GM23338 (cell line): Measurements from ENCODE around the gene CELSR1. TPM values are rescaled to one million over a fixed set of nuclear protein-coding genes. Genes with fewer than 3 reads are reported as not detected.
"Not testable (repeated sequence)": the region's sequence is repeated elsewhere in the genome, so short reads cannot be mapped to it uniquely, and the experiment has no call there.

Experiments
- ATAC-seq: fragments of 200-7000 bp; cut with Tn5 transposase; 3 replicates; pipeline ENCODE4 v1.9.1; 2020
- DNase-seq: peaks from one replicate; pipeline ENCODE4 v3.0.0-alpha.2; 2015; ENCODE audit warnings: low spot score
- H2AFZ ChIP-seq: fragments of 200-600 bp; sonication (generic); 2 replicates; pipeline ENCODE4 v1.8.0; 2016; ENCODE audit warnings: antibody characterized with exemption, mild to moderate bottlenecking, moderate library complexity
- H3F3A ChIP-seq: fragments of 200-600 bp; sonication (generic); replicated peaks from 2 replicates; pipeline ENCODE4 v1.8.0; 2017; ENCODE audit warnings: antibody characterized with exemption, mixed run types, low read depth
- H3K27ac ChIP-seq: fragments of 200-600 bp; sonication (generic); 2 replicates; pipeline ENCODE4 v1.6.1; 2016; ENCODE audit warnings: low read depth
- H3K27me3 ChIP-seq: fragments of 200-600 bp; sonication (generic); 2 replicates; pipeline ENCODE4 v1.8.0; 2016; ENCODE audit warnings: mild to moderate bottlenecking, mixed run types, moderate library complexity; ENCODE audit not compliant: insufficient read depth
- H3K36me3 ChIP-seq: fragments of 200-600 bp; sonication (generic); 2 replicates; pipeline ENCODE4 v1.8.0; 2016; ENCODE audit warnings: mild to moderate bottlenecking; ENCODE audit not compliant: insufficient read depth
- H3K4me1 ChIP-seq: fragments of 200-600 bp; sonication (generic); 2 replicates; pipeline ENCODE4 v1.8.0; 2016; ENCODE audit warnings: mild to moderate bottlenecking, moderate library complexity; ENCODE audit not compliant: insufficient read depth
- H3K4me2 ChIP-seq: fragments of 200-600 bp; sonication (generic); 2 replicates; pipeline ENCODE4 v1.7.1; 2017; ENCODE audit warnings: mixed run types
- H3K4me3 ChIP-seq: fragments of 200-600 bp; sonication (generic); 2 replicates; pipeline ENCODE4 v1.6.1; 2016; ENCODE audit warnings: mixed run types
- H3K79me2 ChIP-seq: fragments of 200-600 bp; sonication (generic); replicated peaks from 2 replicates; pipeline ENCODE4 v1.8.0; 2017; ENCODE audit warnings: mild to moderate bottlenecking; ENCODE audit not compliant: insufficient read depth
- H3K9me2 ChIP-seq: fragments of 200-600 bp; sonication (generic); 2 replicates; pipeline ENCODE4 v1.8.0; 2017; ENCODE audit not compliant: insufficient read depth
- H4K20me1 ChIP-seq: fragments of 200-600 bp; sonication (generic); replicated peaks from 2 replicates; pipeline ENCODE4 v1.8.0; 2017; ENCODE audit warnings: mild to moderate bottlenecking; ENCODE audit not compliant: insufficient read depth
- H3K27ac Mint-ChIP-seq: 2 replicates; pipeline ENCODE4 v1.8.0; 2020; ENCODE audit warnings: inconsistent platforms, mild to moderate bottlenecking, moderate library complexity, mixed read lengths
- H3K27me3 Mint-ChIP-seq: 3 replicates; pipeline ENCODE4 v1.8.0; 2022; ENCODE audit warnings: low read depth, mild to moderate bottlenecking, moderate library complexity, mixed read lengths, inconsistent platforms; ENCODE audit not compliant: insufficient read depth, poor library complexity
- H3K36me3 Mint-ChIP-seq: 3 replicates; pipeline ENCODE4 v1.8.0; 2021; ENCODE audit warnings: low read depth, mild to moderate bottlenecking, inconsistent platforms, moderate library complexity, mixed read lengths
- H3K4me1 Mint-ChIP-seq: 3 replicates; pipeline ENCODE4 v1.8.0; 2020; ENCODE audit warnings: mild to moderate bottlenecking, inconsistent platforms, mixed read lengths
- H3K4me3 Mint-ChIP-seq: 3 replicates; pipeline ENCODE4 v1.8.0; 2021; ENCODE audit warnings: moderate library complexity, mild to moderate bottlenecking, inconsistent platforms, mixed read lengths
- H3K9me3 Mint-ChIP-seq: 3 replicates; pipeline ENCODE4 v1.8.0; 2020; ENCODE audit warnings: moderate library complexity, mild to moderate bottlenecking, inconsistent platforms, mixed read lengths
- CREB1 ChIP-seq: fragments of 250-450 bp; sonication (Bioruptor Pico); IDR thresholded peaks from 2 replicates; pipeline ENCODE4 v1.5.0; 2020; ENCODE audit warnings: low read depth, mild to moderate bottlenecking, moderate library complexity
- ETS1 ChIP-seq: IDR thresholded peaks from 2 replicates; pipeline ENCODE4 v1.6.1; 2016; ENCODE audit warnings: antibody characterized with exemption
- EZH2 ChIP-seq: fragments of 200-600 bp; sonication (generic); IDR thresholded peaks from one replicate; pipeline ENCODE4 v1.8.0; 2017; ENCODE audit warnings: antibody characterized with exemption, mild to moderate bottlenecking, low read depth; ENCODE audit not compliant: unreplicated experiment
- EZH2phosphoT487 ChIP-seq: fragments of 200-600 bp; sonication (generic); IDR thresholded peaks from one replicate; pipeline ENCODE4 v1.8.1; 2018; ENCODE audit warnings: antibody characterized with exemption; ENCODE audit not compliant: unreplicated experiment
- NANOG ChIP-seq: IDR thresholded peaks from 2 replicates; pipeline ENCODE4 v1.6.1; 2016; ENCODE audit warnings: antibody characterized with exemption, borderline replicate concordance
- POLR2AphosphoS5 ChIP-seq: IDR thresholded peaks from 2 replicates; pipeline ENCODE4 v1.6.1; 2016; ENCODE audit warnings: antibody characterized with exemption, low read depth
- REST ChIP-seq: IDR thresholded peaks from one replicate; pipeline ENCODE4 v1.6.1; 2018; ENCODE audit warnings: antibody characterized with exemption; ENCODE audit not compliant: unreplicated experiment
- STAT1 ChIP-seq: IDR thresholded peaks from one replicate; pipeline ENCODE4 v1.6.1; 2016; ENCODE audit warnings: antibody characterized with exemption; ENCODE audit not compliant: unreplicated experiment
- ZNF114 ChIP-seq: fragments of 250-450 bp; sonication (Bioruptor Pico); IDR thresholded peaks from 2 replicates; pipeline ENCODE4 v1.5.0; 2020; ENCODE audit warnings: mild to moderate bottlenecking, moderate library complexity
- ZNF331 ChIP-seq: fragments of 250-450 bp; sonication (Bioruptor Pico); IDR thresholded peaks from 2 replicates; pipeline ENCODE4 v1.5.0; 2020; ENCODE audit warnings: low read depth, mild to moderate bottlenecking, moderate library complexity
- ZNF462 ChIP-seq: fragments of 250-450 bp; sonication (Bioruptor Pico); IDR thresholded peaks from 2 replicates; pipeline ENCODE4 v1.5.0; 2020; ENCODE audit warnings: mild to moderate bottlenecking, moderate library complexity
- polyA plus RNA-seq: library from polyadenylated mRNA; unstranded; fragments of >200 nt; fragmentation: Nextera tagmentation; extraction: Ambion mirVana; gene quantifications from 2 replicates; pipeline ENCODE4 v1.2.1, GENCODE V29; 2016
- total RNA-seq: library from RNA; depleted of rRNA; stranded (reverse); fragments of >200 nt; shearing (Covaris generic); gene quantifications from 2 replicates; pipeline ENCODE4 v1.2.3, GENCODE V29; 2014

The CELSR1 gene
- total and polyA plus RNA-seq, 2 experiments from 2014 or later: 4.8 to 20.4 TPM

GRCh38 chr22:46403880-46404279 is 133.5 kb downstream of the CELSR1 start:
- H3K27me3 ChIP-seq, H3K36me3 ChIP-seq, H3K4me2 ChIP-seq, H3K9me3 Mint-ChIP-seq, H3F3A ChIP-seq, H4K20me1 ChIP-seq, H3K27me3 Mint-ChIP-seq, ATAC-seq, H3K4me1 ChIP-seq, H3K27ac ChIP-seq, H3K4me3 Mint-ChIP-seq, H3K27ac Mint-ChIP-seq, DNase-seq, H2AFZ ChIP-seq, H3K36me3 Mint-ChIP-seq, H3K4me1 Mint-ChIP-seq, H3K9me2 ChIP-seq, H3K4me3 ChIP-seq, H3K79me2 ChIP-seq: not testable (repeated sequence)

- no peak for ATAC-seq
- H3K36me3 ChIP-seq: no peaks in the 10 kb centered on the region
- no peaks in the 10 kb centered on the region for H3K27me3 ChIP-seq
- no peak overlapping the region for H3K4me2 ChIP-seq
- H4K20me1 ChIP-seq: no peaks in the 10 kb centered on the region; the same call in 1 of the 2 replicates
- no peak overlapping the region for H2AFZ ChIP-seq
- H3F3A ChIP-seq: no peaks in the 10 kb centered on the region
- DNase-seq: no peak
- H3K27ac ChIP-seq: no peak overlapping the region
- no peaks in the 10 kb centered on the region for H3K36me3 Mint-ChIP-seq
- H3K4me1 Mint-ChIP-seq: no peaks in the 10 kb centered on the region
- no peak overlapping the region for H3K4me3 ChIP-seq
- H3K27me3 Mint-ChIP-seq: peaks cover 6% of the 10 kb centered on the region
- H3K9me3 Mint-ChIP-seq: no peaks in the 10 kb centered on the region
- no peak overlapping the region for H3K27ac Mint-ChIP-seq
- no peaks in the 10 kb centered on the region for H3K79me2 ChIP-seq
- H3K9me2 ChIP-seq: no peaks in the 10 kb centered on the region
- H3K4me1 ChIP-seq: no peaks in the 10 kb centered on the region
- no peak overlapping the region for H3K4me3 Mint-ChIP-seq
- TF ChIP-seq CREB1 (CRISPR knock-in tag) (no peak), ZNF114 (CRISPR knock-in tag) (no peak), NANOG (no peak), ETS1 (no peak), ZNF462 (no peak), EZH2 (no peak), REST (no peak), POLR2AphosphoS5 (no peak), STAT1 (no peak), EZH2phosphoT487 (no peak), ZNF331 (CRISPR knock-in tag) (no peak)
These were observed 134.9 kb downstream of the CELSR1 start for GRCh38 chr22:46402505-46402904.
